ENCODE data around the gene SHKBP1. TPM values are rescaled to one million over a fixed set of nuclear protein-coding genes. Genes with fewer than 3 reads are reported as not detected.

SHKBP1 gene
- total RNA-seq, 1 experiment from 2014 or later: 85.5 TPM

DNA sequence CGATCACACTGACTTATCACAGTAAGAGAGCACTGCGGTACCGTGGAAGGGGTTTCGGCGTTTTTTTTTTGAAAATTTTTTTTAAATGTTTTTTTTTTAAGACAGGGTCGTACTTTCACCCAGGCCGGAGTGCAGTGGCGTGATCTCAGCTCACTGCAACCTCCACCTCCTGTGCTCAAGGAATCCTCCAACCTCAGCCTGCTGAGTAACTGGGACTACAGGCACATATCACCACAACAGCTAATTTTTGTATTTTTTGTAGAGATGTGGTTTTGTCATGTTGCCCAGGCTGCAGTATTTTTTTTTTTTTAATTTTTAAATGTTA, 43.5 kb downstream of the SHKBP1 start:
- Histone ChIP-seq H3K27me3 (replicated peaks; ENCODE audit: insufficient read depth, low read depth, low read length, poor library complexity) (no peaks in the 10 kb centered on the region), H3K36me3 (ENCODE audit: insufficient read depth, low read length, poor library complexity, severe bottlenecking) (peaks cover 70% of the 10 kb centered on the region), H3K4me1 (ENCODE audit: insufficient read depth, low read length, poor library complexity, severe bottlenecking) (peaks cover 20% of the 10 kb centered on the region), H3K4me3 (ENCODE audit: low read depth, low read length, poor library complexity, severe bottlenecking) (no peak overlapping the region), H3K27ac (ENCODE audit: low read depth, low read length, poor library complexity, severe bottlenecking) (no peak overlapping the region), H3K9me3 (ENCODE audit: low read depth, low read length, poor library complexity, severe bottlenecking) (no peaks in the 10 kb centered on the region)
- BruUV-seq (replicated peaks): no TSS peak
- DNase-seq (ENCODE audit: low spot score): no peak
- ChIA-PET POLR2A (ENCODE audit: low non-redundant PET) (interaction anchor here (0.6 kb wide), 1 partner anchor 14 kb away, joined by 5 read pairs; no protein-coding TSS in a partner anchor), CTCF (interaction anchor here (0.6 to 0.7 kb wide), 2 partner anchors 14 to 315 kb away, joined by 3 to 8 read pairs; no protein-coding TSS in a partner anchor)
- TF ChIP-seq, protein P1, sequence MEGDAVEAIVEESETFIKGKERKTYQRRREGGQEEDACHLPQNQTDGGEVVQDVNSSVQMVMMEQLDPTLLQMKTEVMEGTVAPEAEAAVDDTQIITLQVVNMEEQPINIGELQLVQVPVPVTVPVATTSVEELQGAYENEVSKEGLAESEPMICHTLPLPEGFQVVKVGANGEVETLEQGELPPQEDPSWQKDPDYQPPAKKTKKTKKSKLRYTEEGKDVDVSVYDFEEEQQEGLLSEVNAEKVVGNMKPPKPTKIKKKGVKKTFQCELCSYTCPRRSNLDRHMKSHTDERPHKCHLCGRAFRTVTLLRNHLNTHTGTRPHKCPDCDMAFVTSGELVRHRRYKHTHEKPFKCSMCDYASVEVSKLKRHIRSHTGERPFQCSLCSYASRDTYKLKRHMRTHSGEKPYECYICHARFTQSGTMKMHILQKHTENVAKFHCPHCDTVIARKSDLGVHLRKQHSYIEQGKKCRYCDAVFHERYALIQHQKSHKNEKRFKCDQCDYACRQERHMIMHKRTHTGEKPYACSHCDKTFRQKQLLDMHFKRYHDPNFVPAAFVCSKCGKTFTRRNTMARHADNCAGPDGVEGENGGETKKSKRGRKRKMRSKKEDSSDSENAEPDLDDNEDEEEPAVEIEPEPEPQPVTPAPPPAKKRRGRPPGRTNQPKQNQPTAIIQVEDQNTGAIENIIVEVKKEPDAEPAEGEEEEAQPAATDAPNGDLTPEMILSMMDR (conservative IDR thresholded peaks at IDR 0.05; ENCODE audit: low read depth, low read length): no peak
- no peak for TF ChIP-seq EZH2 (IDR thresholded peaks at IDR 0.05; ENCODE audit: borderline replicate concordance, low read depth, low read length, poor library complexity, severe bottlenecking)
- intact Hi-C loops (cut with micrococcal nuclease; ENCODE audit: unreplicated experiment): no loop called here

GRCh38 chr19:40621283-40621682, 44.6 kb downstream of the SHKBP1 start:
- Histone ChIP-seq H3K4me1 (ENCODE audit: insufficient read depth, low read length, poor library complexity, severe bottlenecking) (peaks cover 10% of the 10 kb centered on the region), H3K27ac (ENCODE audit: low read depth, low read length, poor library complexity, severe bottlenecking) (no peak overlapping the region), H3K27me3 (replicated peaks; ENCODE audit: insufficient read depth, low read depth, low read length, poor library complexity) (no peaks in the 10 kb centered on the region), H3K4me3 (ENCODE audit: low read depth, low read length, poor library complexity, severe bottlenecking) (no peak overlapping the region), H3K36me3 (ENCODE audit: insufficient read depth, low read length, poor library complexity, severe bottlenecking) (peaks cover 73% of the 10 kb centered on the region), H3K9me3 (ENCODE audit: low read depth, low read length, poor library complexity, severe bottlenecking) (no peaks in the 10 kb centered on the region)
- CTCF ChIA-PET: no interaction called here
- POLR2A ChIA-PET (ENCODE audit: low non-redundant PET): interaction anchor here (0.5 to 0.7 kb wide), 2 partner anchors 14 to 337 kb away, joined by 9 to 12 read pairs; no protein-coding TSS in a partner anchor
- no peak for DNase-seq (ENCODE audit: low spot score)
- TF ChIP-seq EZH2 (IDR thresholded peaks at IDR 0.05; ENCODE audit: borderline replicate concordance, low read depth, low read length, poor library complexity, severe bottlenecking): no peak
- TF ChIP-seq, protein P1 (conservative IDR thresholded peaks at IDR 0.05; ENCODE audit: low read depth, low read length): no peak
- intact Hi-C loops (cut with micrococcal nuclease; ENCODE audit: unreplicated experiment): no loop called here
- no TSS peak for BruUV-seq (replicated peaks)

- no peaks in the 10 kb centered on the region for H3K27me3 ChIP-seq (replicated peaks; ENCODE audit: insufficient read depth, low read depth, low read length, poor library complexity)
- peaks cover 10% of the 10 kb centered on the region for H3K4me1 ChIP-seq (ENCODE audit: insufficient read depth, low read length, poor library complexity, severe bottlenecking)
- ChIA-PET POLR2A (ENCODE audit: low non-redundant PET) (no interaction called here), CTCF (interaction anchor here (0.7 kb wide), 1 partner anchor 82 kb away, joined by 4 read pairs; no protein-coding TSS in a partner anchor)
- no peak for DNase-seq (ENCODE audit: low spot score)
- TF ChIP-seq, protein P1 (conservative IDR thresholded peaks at IDR 0.05; ENCODE audit: low read depth, low read length): no peak
- no peak for TF ChIP-seq EZH2 (IDR thresholded peaks at IDR 0.05; ENCODE audit: borderline replicate concordance, low read depth, low read length, poor library complexity, severe bottlenecking)
- H3K9me3 ChIP-seq (ENCODE audit: low read depth, low read length, poor library complexity, severe bottlenecking): no peaks in the 10 kb centered on the region
- no peak overlapping the region for H3K4me3 ChIP-seq (ENCODE audit: low read depth, low read length, poor library complexity, severe bottlenecking)
- peaks cover 75% of the 10 kb centered on the region for H3K36me3 ChIP-seq (ENCODE audit: insufficient read depth, low read length, poor library complexity, severe bottlenecking)
- intact Hi-C loops (cut with micrococcal nuclease; ENCODE audit: unreplicated experiment): no loop called here
- H3K27ac ChIP-seq (ENCODE audit: low read depth, low read length, poor library complexity, severe bottlenecking): no peak overlapping the region
- BruUV-seq (replicated peaks): no TSS peak
These were observed 45.5 kb downstream of the SHKBP1 start for GRCh38 chr19:40621966-40622772.
